ENCODE data around the gene MAP2K6.
"Not testable (repeated sequence)": the region's sequence is repeated elsewhere in the genome, so short reads cannot be mapped to it uniquely, and the experiment has no call there.

MAP2K6 gene

GRCh38 chr17:69473841-69474831 lies 59.6 kb downstream of the MAP2K6 start:
- TF ChIP-seq, protein P1, sequence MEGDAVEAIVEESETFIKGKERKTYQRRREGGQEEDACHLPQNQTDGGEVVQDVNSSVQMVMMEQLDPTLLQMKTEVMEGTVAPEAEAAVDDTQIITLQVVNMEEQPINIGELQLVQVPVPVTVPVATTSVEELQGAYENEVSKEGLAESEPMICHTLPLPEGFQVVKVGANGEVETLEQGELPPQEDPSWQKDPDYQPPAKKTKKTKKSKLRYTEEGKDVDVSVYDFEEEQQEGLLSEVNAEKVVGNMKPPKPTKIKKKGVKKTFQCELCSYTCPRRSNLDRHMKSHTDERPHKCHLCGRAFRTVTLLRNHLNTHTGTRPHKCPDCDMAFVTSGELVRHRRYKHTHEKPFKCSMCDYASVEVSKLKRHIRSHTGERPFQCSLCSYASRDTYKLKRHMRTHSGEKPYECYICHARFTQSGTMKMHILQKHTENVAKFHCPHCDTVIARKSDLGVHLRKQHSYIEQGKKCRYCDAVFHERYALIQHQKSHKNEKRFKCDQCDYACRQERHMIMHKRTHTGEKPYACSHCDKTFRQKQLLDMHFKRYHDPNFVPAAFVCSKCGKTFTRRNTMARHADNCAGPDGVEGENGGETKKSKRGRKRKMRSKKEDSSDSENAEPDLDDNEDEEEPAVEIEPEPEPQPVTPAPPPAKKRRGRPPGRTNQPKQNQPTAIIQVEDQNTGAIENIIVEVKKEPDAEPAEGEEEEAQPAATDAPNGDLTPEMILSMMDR (IDR thresholded peaks at IDR 0.05) = no peak
- Histone ChIP-seq H3K27ac (no peak overlapping the region), H3K9me3 (no peaks in the 10 kb centered on the region), H3K27me3 (no peaks in the 10 kb centered on the region), H3K4me3 (ENCODE audit: low read depth in 1 of 2, low read length in 1 of 2) (no peak overlapping the region), H3K4me1 (ENCODE audit: control insufficient read depth in 1 of 2, insufficient read depth in 1 of 2, low read depth in 1 of 2, low read length in 1 of 2) (peaks cover 0 to 5% of the 10 kb centered on the region in 2 experiments), H3K36me3 (no peaks in the 10 kb centered on the region)

GRCh38 chr17:69477204-69477902 lies 62.9 kb downstream of the MAP2K6 start:
- Histone ChIP-seq H3K4me1 (ENCODE audit: control insufficient read depth in 1 of 2, insufficient read depth in 1 of 2, low read depth in 1 of 2, low read length in 1 of 2) (peaks cover 0 to 5% of the 10 kb centered on the region in 2 experiments), H3K36me3 (no peaks in the 10 kb centered on the region), H3K27me3 (no peaks in the 10 kb centered on the region), H3K4me3 (ENCODE audit: low read depth in 1 of 2, low read length in 1 of 2) (no peak overlapping the region), H3K27ac (no peak overlapping the region), H3K9me3 (no peaks in the 10 kb centered on the region)
- TF ChIP-seq, protein P1 (IDR thresholded peaks at IDR 0.05) = no peak

GRCh38 chr17:69477903-69478266 lies 63.4 kb downstream of the MAP2K6 start:
- Histone ChIP-seq H3K27me3 (no peaks in the 10 kb centered on the region), H3K9me3 (no peaks in the 10 kb centered on the region), H3K36me3 (no peaks in the 10 kb centered on the region), H3K4me3 (ENCODE audit: low read depth in 1 of 2, low read length in 1 of 2) (no peak overlapping the region), H3K4me1 (ENCODE audit: control insufficient read depth in 1 of 2, insufficient read depth in 1 of 2, low read depth in 1 of 2, low read length in 1 of 2) (peaks cover 0 to 5% of the 10 kb centered on the region in 2 experiments), H3K27ac (no peak overlapping the region)
- TF ChIP-seq, protein P1 (IDR thresholded peaks at IDR 0.05) = no peak

- H3K27me3 ChIP-seq = no peaks in the 10 kb centered on the region
- no peak overlapping the region for H3K27ac ChIP-seq
- H3K36me3 ChIP-seq = no peaks in the 10 kb centered on the region
- no peak overlapping the region for H3K4me3 ChIP-seq (ENCODE audit: low read depth in 1 of 2, low read length in 1 of 2)
- H3K9me3 ChIP-seq = no peaks in the 10 kb centered on the region
- TF ChIP-seq, protein P1 (IDR thresholded peaks at IDR 0.05) = no peak
- peaks cover 0 to 5% of the 10 kb centered on the region in 2 experiments for H3K4me1 ChIP-seq (ENCODE audit: control insufficient read depth in 1 of 2, insufficient read depth in 1 of 2, low read depth in 1 of 2, low read length in 1 of 2)
Measured at GRCh38 chr17:69478916-69479315, 64.4 kb downstream of the MAP2K6 start.

DNA sequence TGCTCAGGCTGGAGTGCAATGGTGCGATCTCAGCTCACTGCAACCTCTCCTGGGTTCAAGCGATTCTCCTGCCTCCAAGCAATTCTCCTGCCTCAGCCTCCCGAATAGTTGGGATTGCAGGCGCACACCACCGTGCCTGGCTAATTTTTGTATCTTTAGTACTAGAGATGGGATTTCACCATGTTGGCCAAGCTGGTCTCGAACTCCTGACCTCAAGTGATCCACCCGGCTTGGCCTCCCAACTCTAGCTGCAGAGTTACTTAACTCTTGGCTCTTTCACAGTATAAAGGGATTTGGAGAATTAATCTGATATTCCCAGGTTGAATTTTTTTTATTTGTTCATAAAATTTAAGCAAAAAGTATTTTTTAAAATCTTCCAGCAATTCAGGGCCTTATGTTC lies 65.3 kb downstream of the MAP2K6 start:
- not testable (repeated sequence) for H3K27me3 ChIP-seq; H3K4me3 ChIP-seq (ENCODE audit: low read depth in 1 of 2, low read length in 1 of 2); H3K27ac ChIP-seq; H3K36me3 ChIP-seq; H3K4me1 ChIP-seq (ENCODE audit: control insufficient read depth in 1 of 2, insufficient read depth in 1 of 2, low read depth in 1 of 2, low read length in 1 of 2); H3K9me3 ChIP-seq

GRCh38 chr17:69480245-69480644 lies 65.7 kb downstream of the MAP2K6 start:
- H3K4me3 ChIP-seq (ENCODE audit: low read depth in 1 of 2, low read length in 1 of 2) = no peak overlapping the region
- H3K27ac ChIP-seq = no peak overlapping the region
- no peaks in the 10 kb centered on the region for H3K27me3 ChIP-seq

More at GRCh38 chr17:69480245-69480644, 65.7 kb downstream of the MAP2K6 start:
- Histone ChIP-seq H3K4me1 (ENCODE audit: control insufficient read depth in 1 of 2, insufficient read depth in 1 of 2, low read depth in 1 of 2, low read length in 1 of 2) (peaks cover 0 to 5% of the 10 kb centered on the region in 2 experiments), H3K36me3 (no peaks in the 10 kb centered on the region), H3K9me3 (no peaks in the 10 kb centered on the region)
- TF ChIP-seq, protein P1 (IDR thresholded peaks at IDR 0.05) = no peak

All from neutrophil (primary cell).